B cell (primary cell): Measurements from ENCODE around the gene PTPRM.

Experiments
- EZH2 ChIP-seq: IDR thresholded peaks from 2 replicates; pipeline ENCODE4 v1.6.1; 2012; ENCODE audit warnings: borderline replicate concordance, low read depth, mild to moderate bottlenecking, moderate library complexity, low read length; ENCODE audit not compliant: insufficient read depth, poor library complexity, severe bottlenecking
- TF ChIP-seq, protein P1 (sequence below): fragments of 200-600 bp; IDR thresholded peaks from one replicate; pipeline ENCODE4 v1.8.0; 2022; ENCODE audit warnings: antibody characterized with exemption, mild to moderate bottlenecking

- TF ChIP-seq, protein P1, sequence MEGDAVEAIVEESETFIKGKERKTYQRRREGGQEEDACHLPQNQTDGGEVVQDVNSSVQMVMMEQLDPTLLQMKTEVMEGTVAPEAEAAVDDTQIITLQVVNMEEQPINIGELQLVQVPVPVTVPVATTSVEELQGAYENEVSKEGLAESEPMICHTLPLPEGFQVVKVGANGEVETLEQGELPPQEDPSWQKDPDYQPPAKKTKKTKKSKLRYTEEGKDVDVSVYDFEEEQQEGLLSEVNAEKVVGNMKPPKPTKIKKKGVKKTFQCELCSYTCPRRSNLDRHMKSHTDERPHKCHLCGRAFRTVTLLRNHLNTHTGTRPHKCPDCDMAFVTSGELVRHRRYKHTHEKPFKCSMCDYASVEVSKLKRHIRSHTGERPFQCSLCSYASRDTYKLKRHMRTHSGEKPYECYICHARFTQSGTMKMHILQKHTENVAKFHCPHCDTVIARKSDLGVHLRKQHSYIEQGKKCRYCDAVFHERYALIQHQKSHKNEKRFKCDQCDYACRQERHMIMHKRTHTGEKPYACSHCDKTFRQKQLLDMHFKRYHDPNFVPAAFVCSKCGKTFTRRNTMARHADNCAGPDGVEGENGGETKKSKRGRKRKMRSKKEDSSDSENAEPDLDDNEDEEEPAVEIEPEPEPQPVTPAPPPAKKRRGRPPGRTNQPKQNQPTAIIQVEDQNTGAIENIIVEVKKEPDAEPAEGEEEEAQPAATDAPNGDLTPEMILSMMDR = no peak
- no peak for TF ChIP-seq EZH2
Observed at GRCh38 chr18:8097927-8098326, 530.8 kb downstream of the PTPRM start.
